ENCODE measurements around the gene SKAP1. TPM values are rescaled to one million over a fixed set of nuclear protein-coding genes. Genes with fewer than 3 reads are reported as not detected.

Gene SKAP1
- total and polyA plus RNA-seq, 8 donors = 2.4 to 4.4 (median 3.2) TPM; not detected in 2

DNA sequence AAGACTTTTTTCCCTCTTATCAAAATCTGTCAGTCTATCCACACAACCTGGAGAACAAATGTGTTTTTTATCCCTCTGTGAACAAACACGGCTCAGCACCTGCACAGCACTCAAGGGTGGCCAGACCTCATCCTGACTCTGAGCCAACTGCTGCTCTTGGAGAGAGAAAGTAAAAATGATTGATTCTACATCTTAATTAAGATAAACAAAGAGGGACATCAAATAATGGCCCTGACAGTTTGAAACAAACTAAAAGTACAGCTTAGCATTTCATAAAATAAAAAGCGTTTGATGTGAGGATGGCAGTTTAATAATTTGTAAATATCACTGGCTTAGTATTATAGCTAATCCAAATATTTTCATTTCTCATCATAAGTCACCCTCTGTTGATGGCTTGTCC is 216.2 kb downstream of the SKAP1 start:
- peaks cover 0 to 14% (median 0%) of the 10 kb centered on the region in 3 donors for H3K27me3 ChIP-seq
- H3K9me3 ChIP-seq = no peaks in the 10 kb centered on the region
- DNase-seq = peak in 1 of 2 donors; percentile 57
- no peaks in the 10 kb centered on the region for H3K4me1 ChIP-seq
- no peak overlapping the region for H3K4me3 ChIP-seq
- TF ChIP-seq CTCF (IDR thresholded peaks at IDR 0.05) = no peak
- no peak for TF ChIP-seq POLR2A (IDR thresholded peaks at IDR 0.05)
- no peak for TF ChIP-seq EP300 (IDR thresholded peaks at IDR 0.05)
- TF ChIP-seq POLR2AphosphoS5 (IDR thresholded peaks at IDR 0.05) = no peak
- WGBS, 5 donors = 29 to 45% (median 38%) methylated on average over 2 of the region's 2 CpGs
- H3K27ac ChIP-seq = no peak overlapping the region
- intact Hi-C loops (cut with DNase I; ENCODE audit: low total_unique reads) = no loop called here
- H3K36me3 ChIP-seq = no peaks in the 10 kb centered on the region

GRCh38 chr17:48211787-48212186 is 218.2 kb downstream of the SKAP1 start:
- Histone ChIP-seq H3K9me3 (no peaks in the 10 kb centered on the region), H3K36me3 (no peaks in the 10 kb centered on the region), H3K27me3 (peaks cover 0 to 20% (median 0%) of the 10 kb centered on the region in 3 donors), H3K27ac (no peak overlapping the region), H3K4me3 (no peak overlapping the region), H3K4me1 (no peaks in the 10 kb centered on the region)
- no peak for TF ChIP-seq POLR2AphosphoS5 (IDR thresholded peaks at IDR 0.05)
- no peak for TF ChIP-seq POLR2A (IDR thresholded peaks at IDR 0.05)
- no peak for TF ChIP-seq EP300 (IDR thresholded peaks at IDR 0.05)
- no peak for TF ChIP-seq CTCF (IDR thresholded peaks at IDR 0.05)
- intact Hi-C loops (cut with DNase I; ENCODE audit: low total_unique reads) = no loop called here
- WGBS, 5 donors = 82 to 90% (median 85%) methylated on average over 4 of the region's 4 CpGs
- no peak for DNase-seq

GRCh38 chr17:48211011-48211410 is 219.0 kb downstream of the SKAP1 start:
- intact Hi-C loops (cut with DNase I; ENCODE audit: low total_unique reads) = no loop called here
- DNase-seq = no peak
- H3K4me1 ChIP-seq = no peaks in the 10 kb centered on the region
- H3K4me3 ChIP-seq = no peak overlapping the region
- H3K27ac ChIP-seq = no peak overlapping the region
- no peak for TF ChIP-seq CTCF (IDR thresholded peaks at IDR 0.05)
- no peak for TF ChIP-seq POLR2A (IDR thresholded peaks at IDR 0.05)
- no peak for TF ChIP-seq POLR2AphosphoS5 (IDR thresholded peaks at IDR 0.05)
- no peak for TF ChIP-seq EP300 (IDR thresholded peaks at IDR 0.05)
- peaks cover 0 to 20% (median 0%) of the 10 kb centered on the region in 3 donors for H3K27me3 ChIP-seq
- no peaks in the 10 kb centered on the region for H3K36me3 ChIP-seq
- no peaks in the 10 kb centered on the region for H3K9me3 ChIP-seq

GRCh38 chr17:48209973-48210372 is 220.0 kb downstream of the SKAP1 start:
- TF ChIP-seq POLR2A (IDR thresholded peaks at IDR 0.05) (no peak), CTCF (IDR thresholded peaks at IDR 0.05) (no peak)
- 85 to 95% (median 89%) methylated on average over 10 of the region's 10 CpGs for WGBS, 5 donors
- intact Hi-C loops (cut with DNase I; ENCODE audit: low total_unique reads) = no loop called here
- Histone ChIP-seq H3K36me3 (no peaks in the 10 kb centered on the region), H3K27me3 (peaks cover 0 to 19% (median 0%) of the 10 kb centered on the region in 3 donors), H3K4me3 (no peak overlapping the region), H3K9me3 (no peaks in the 10 kb centered on the region), H3K4me1 (no peaks in the 10 kb centered on the region), H3K27ac (no peak overlapping the region)
- DNase-seq = no peak

Measured in stomach (tissue), 9 donors.